NCI-H146 (cell line): ENCODE results near the gene TRAF7.
"Not testable (repeated sequence)": the region's sequence is repeated elsewhere in the genome, so short reads cannot be mapped to it uniquely, and the experiment has no call there.

Source experiments
- DNase-seq: peaks from one replicate; lab custom pipeline; 2025; lab: John Stamatoyannopoulos, UW

Gene TRAF7

GRCh38 chr16:2155091-2155950, at the start of gene TRAF7:
TRAF7 (plus strand) TSS chr16:2155782; CDS start chr16:2163921, 8,139 bp downstream.
- DNase-seq: peak; percentile 100

- not testable (repeated sequence) for DNase-seq
Observed at GRCh38 chr16:2106211-2106610, 49.4 kb upstream of the TRAF7 start.

- DNase-seq: not testable (repeated sequence)
Observed at GRCh38 chr16:2107121-2107790, 48.3 kb upstream of the TRAF7 start.

DNA sequence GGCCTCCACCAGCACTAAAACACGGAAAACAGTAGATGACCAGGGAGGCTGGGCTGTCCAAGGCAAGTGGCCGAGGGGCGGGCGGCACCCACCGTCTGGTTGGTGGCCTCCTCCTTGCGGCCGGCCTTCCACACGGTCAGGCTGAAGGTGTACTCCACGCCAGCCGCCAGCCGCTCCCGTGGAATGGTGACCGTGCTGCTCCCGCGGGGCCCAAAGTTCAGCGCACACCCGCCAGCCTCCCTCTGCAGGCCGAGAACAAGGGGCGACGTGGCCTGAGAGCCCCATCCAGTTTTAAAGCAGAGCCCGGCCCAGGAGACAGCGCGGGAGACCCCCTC, 47.8 kb upstream of the TRAF7 start:
- not testable (repeated sequence) for DNase-seq

DNA sequence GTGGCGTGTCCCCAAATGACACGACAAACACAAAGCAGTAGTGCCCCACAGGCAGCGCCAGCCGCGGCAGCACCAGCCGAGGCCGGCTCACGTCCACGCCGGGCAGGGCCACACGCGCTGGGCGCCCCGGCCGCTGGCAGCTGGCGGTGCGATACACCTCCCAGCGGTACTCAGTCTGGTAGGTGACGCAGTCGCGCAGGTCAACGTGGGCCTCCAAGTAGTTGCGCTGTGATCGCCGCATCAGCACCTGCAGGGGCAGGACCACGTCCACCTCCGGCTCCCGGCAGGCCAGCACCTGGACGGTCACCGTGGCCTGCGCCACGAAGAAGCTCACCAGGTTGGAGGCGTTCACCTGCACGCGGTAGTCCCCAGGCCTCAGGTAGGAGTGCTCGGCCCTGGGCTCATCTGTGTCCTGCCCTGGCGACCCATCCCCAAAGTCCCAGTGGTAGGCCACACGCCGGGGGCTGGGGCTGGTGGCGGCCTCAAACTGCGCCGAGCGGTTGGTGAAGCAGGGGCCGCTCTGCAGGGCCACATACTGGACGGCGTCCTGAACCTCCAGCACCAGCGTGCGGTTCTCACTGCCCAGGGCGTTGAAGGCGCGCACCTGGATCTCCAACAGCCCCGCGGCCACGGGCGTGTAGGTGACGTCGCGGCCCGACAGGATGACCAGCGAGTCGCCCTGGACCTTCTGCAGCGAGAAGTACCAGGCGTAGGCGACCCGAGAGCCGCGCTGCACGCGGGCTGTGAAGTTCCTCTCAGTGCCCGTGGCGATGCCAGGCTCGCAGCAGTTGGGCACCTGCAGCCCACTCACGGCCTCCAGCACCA, 46.9 kb upstream of the TRAF7 start:
- DNase-seq: not testable (repeated sequence)

GRCh38 chr16:2109271-2109580, 46.4 kb upstream of the TRAF7 start:
- not testable (repeated sequence) for DNase-seq

DNA sequence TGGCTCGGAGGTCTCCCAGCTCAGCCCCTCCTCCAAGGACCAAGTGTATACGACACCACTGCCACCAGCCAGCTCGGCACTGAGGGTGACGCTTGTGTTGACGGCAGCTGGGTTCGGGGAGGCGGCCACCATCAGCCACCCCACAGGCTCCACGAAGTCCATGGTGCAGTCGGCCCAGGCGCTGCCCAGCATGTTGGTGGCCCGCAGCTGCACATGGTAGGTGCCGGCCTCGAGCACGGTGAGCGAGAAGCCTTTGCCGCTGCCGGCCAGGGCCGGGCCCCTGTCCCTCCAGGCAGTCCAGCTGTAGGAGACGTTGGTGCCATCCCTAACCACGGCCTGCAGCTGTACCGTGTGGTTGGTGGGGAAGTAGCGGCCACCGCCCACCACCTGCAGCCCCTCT, 45.7 kb upstream of the TRAF7 start:
- DNase-seq: not testable (repeated sequence)

GRCh38 chr16:2110332-2111008, 45.1 kb upstream of the TRAF7 start:
- not testable (repeated sequence) for DNase-seq

GRCh38 chr16:2111009-2111353, 44.6 kb upstream of the TRAF7 start:
- not testable (repeated sequence) for DNase-seq

DNA sequence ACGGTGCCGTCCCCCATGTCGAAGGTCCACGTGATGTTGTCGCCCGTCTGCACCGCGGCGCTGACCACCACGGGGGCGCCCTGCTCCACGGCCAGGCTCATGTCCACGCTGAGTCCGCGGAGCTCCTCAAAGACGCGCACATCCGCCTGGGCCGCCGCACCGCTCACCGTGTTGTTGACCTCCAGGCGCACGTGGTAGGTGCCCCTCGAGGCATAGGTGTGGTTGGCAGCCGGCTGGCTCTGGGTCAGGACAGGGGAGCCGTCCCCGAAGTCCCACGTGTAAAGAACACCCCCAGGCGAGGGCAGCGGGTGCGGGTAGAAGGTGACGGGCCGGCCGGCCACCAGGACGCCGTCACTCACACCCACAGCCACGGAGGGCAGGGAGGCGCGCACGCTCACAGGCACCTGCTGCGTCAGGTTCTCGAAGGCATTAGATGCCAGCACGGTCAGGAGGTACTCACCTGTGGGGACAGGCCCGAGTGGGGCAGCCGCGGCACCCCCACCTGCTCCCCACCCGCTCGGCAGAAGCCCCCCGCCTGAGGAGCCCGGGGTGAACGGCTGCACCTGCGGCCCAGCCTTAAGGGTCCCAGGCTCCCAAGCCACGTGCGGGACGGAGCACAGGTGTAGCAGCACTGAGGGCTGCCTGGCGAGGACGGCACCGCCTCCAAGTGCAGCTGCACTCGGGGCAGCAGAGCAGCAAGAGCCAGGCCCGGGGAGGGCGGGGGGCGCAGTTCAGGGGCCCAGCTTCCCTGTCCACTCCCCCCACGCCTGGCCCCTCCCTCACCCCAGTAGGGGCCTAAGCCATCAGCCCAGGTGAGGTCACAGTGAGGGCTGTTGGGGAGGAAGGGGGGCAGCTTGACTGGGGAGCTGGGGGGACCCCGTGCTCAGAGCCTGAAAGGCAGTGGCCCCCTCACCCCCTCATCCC, 43.9 kb upstream of the TRAF7 start:
- DNase-seq: not testable (repeated sequence)

GRCh38 chr16:2112539-2113106, 43.0 kb upstream of the TRAF7 start:
- DNase-seq: not testable (repeated sequence)

DNA sequence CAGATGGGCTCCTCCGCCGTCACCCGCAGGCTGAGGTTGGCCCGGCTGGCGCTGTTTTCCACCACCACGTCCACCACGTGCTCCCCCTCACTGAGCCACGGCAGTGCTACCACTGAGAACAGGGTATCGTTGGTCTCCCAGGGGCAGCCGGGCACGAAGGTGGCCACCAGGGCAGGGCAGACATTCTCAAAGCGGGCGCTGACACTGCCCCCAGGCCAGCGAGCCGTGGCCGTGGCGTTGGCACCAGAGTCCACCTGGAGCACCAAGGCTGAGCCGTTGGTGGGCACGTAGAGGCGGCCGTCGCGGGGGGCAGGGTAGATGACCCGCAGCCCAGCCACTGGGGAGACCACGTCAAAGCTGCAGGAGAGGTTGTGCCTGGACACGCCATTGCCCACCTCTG, 41.4 kb upstream of the TRAF7 start:
- DNase-seq: not testable (repeated sequence)

DNA sequence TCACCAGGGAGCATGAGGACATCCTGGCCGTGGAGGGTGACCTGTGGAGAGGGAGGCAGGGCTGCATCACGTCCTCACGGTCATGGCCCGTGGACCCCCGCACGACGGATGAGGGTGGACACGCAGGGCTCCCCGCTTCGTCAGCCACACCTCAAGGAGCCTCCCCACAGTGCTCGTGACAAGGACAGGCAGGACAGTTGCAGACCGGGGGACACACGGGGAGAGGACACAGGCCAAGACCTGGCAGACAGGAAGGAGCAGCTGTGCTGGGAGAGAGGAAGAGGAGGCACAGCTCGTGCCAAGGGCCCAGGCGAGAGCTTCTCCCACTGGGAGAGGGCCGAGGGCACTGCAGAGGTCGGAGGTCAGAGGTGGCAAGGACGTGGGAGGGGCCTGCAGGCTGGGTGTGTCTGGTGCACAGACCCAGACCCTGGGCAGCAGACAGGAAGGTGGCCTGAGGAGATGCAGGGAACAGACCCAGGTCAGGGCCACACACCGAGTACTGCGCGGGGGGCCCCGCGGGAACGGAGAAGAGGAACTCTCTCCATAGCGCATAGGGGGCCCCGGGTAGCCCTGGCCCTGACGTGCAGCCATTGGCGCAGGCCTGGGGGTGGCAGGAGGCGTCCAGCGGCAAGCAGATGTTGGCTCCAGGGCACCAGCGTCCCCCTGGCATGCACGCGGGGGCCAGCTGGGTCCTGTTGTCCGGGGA, 40.5 kb upstream of the TRAF7 start:
- DNase-seq: not testable (repeated sequence)

- DNase-seq: no peak
Observed at GRCh38 chr16:2115591-2115973, 40.0 kb upstream of the TRAF7 start.

- DNase-seq: not testable (repeated sequence)
Observed at GRCh38 chr16:2116428-2116827, 39.2 kb upstream of the TRAF7 start.

GRCh38 chr16:2117341-2117740, 38.2 kb upstream of the TRAF7 start:
- DNase-seq: not testable (repeated sequence)

DNA sequence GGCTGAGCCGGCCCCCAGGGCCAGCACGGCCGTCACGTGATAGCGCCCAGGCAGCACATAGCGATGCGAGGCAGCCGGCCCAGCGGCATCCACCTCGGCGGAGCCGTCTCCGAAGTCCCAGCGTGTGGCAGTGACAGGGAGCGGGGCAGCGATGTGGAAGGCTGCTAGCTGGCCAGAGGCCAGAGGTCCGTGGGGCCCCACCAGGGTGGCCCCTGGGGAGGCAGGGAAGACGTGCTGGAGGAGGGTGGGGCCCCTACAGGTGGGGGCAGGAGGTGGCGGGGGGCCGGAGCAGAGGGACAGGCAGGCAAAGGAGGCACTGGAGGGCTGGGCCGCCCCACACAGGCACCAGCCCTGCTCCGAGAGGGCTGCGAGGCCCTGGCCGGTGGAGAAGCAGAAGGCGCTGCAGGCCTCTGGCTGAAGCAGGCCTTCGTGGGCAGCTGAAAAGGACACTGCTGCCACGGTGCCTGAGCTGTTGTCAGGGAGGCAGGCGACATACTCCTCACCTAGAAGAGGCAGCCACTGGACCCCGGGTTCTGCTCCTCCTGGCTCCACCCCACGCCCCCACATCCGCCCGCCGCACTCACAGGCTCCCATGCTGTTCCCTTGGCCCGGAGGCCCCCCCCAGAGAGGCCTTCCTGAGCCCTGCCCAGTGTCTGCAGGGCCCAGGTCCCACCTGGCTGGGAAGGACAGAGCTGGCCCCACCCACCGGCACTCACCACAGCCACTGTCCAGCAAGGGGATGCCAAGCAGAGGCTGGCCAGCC, 37.4 kb upstream of the TRAF7 start:
- not testable (repeated sequence) for DNase-seq

DNA sequence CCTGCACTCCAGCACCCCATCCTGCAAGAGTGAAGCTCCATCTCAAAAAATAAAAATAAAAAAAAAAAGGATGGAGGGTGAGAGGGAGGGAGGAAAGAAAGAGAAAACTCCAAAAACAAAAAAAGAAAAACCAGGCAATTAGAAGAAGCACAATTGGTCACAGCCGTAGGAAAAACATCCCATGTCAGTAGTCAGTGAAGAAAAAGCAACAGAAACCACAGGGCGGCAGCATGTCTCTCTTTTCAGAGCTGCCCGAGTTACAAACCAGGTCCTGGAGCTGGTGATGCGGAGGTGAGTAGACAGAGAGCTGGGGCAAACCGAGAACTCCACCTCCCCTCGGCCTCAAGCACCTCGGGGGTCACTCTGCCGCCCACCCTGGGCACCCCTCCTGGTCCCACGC, 34.3 kb upstream of the TRAF7 start:
- DNase-seq: not testable (repeated sequence)

GRCh38 chr16:2121853-2122252, 33.7 kb upstream of the TRAF7 start:
- DNase-seq: no peak
